Gastroesophageal sphincter (tissue), 4 donors: ENCODE results near the gene PIK3CD. TPM values are rescaled to one million over a fixed set of nuclear protein-coding genes. Genes with fewer than 3 reads are reported as not detected.

ENCODE experiments used
- ATAC-seq: fragments of 150-250 bp; one replicate; pipeline ENCODE4 v1.9.1; 2016; ENCODE audit warnings: mild to moderate bottlenecking, moderate library complexity
- H3K27ac ChIP-seq, 4 donors: fragments of 200-600 bp; sonication (generic) in 3 of 4; 1 replicate in 3 of 4; 2 replicates in 1 of 4; pipeline ENCODE4 v1.5.1; 2016 to 2019
- H3K27me3 ChIP-seq: fragments of 200-600 bp; sonication (generic); one replicate; pipeline ENCODE4 v1.5.1; 2019
- H3K36me3 ChIP-seq, 2 donors: fragments of 200-600 bp; sonication (generic); one replicate each; pipeline ENCODE4 v1.5.1; 2019; ENCODE audit warnings: control low read depth in 1 of 2
- H3K4me1 ChIP-seq, 3 donors: fragments of 200-600 bp; sonication (generic); 1 replicate in 2 of 3; 2 replicates in 1 of 3; pipeline ENCODE4 v1.5.1; 2016 to 2019; ENCODE audit warnings: control low read depth in 2 of 3
- H3K4me3 ChIP-seq, 2 donors: fragments of 200-600 bp; sonication (generic); one replicate each; pipeline ENCODE4 v1.5.1; 2019; ENCODE audit warnings: mild to moderate bottlenecking in 1 of 2, moderate library complexity in 1 of 2
- H3K9me3 ChIP-seq, 3 donors: fragments of 200-600 bp; sonication (generic); one replicate each; pipeline ENCODE4 v1.5.1; 2017 to 2019; ENCODE audit warnings: control low read depth in 2 of 3
- EP300 ChIP-seq: sonication (generic); formaldehyde crosslinking; IDR thresholded peaks from one replicate; pipeline ENCODE4 v1.6.1; 2017; ENCODE audit warnings: antibody characterized with exemption, mild to moderate bottlenecking
- POLR2A ChIP-seq, 2 donors: fragments of 450-650 bp; IDR thresholded peaks; one replicate each; pipeline ENCODE4 v1.6.1; 2017; ENCODE audit warnings: antibody characterized with exemption in 2 of 2, mild to moderate bottlenecking in 2 of 2, moderate library complexity in 1 of 2
- POLR2AphosphoS5 ChIP-seq: sonication (generic); formaldehyde crosslinking; IDR thresholded peaks from one replicate; pipeline ENCODE4 v1.6.1; 2017; ENCODE audit warnings: antibody characterized with exemption
- WGBS, 2 donors: methylation state at CpG; one replicate each; pipeline ENCODE4 v1.1.5; 2018; ENCODE audit warnings: low coverage in 1 of 2; 5-methylcytosine and 5-hydroxymethylcytosine counted together
- total RNA-seq, 4 donors: library from RNA; depleted of rRNA; stranded (reverse); fragments of >200 nt; gene quantifications; one replicate each; pipeline ENCODE4 v1.1.0, GENCODE V29; 2016
- TF ChIP-seq, protein P1 (sequence below), 4 experiments: fragments of 200-600 bp in 2 of 4; fragments of 450-650 bp in 2 of 4; sonication (generic) in 1 of 4; IDR thresholded peaks; one replicate each; pipeline ENCODE4 v1.5.1; 2017 to 2019; ENCODE audit warnings: antibody characterized with exemption in 4 of 4, mild to moderate bottlenecking in 2 of 4, moderate library complexity in 2 of 4

Gene PIK3CD
- total RNA-seq, 4 donors from 2014 or later: 8.2 to 18.2 (median 15.4) TPM

DNA sequence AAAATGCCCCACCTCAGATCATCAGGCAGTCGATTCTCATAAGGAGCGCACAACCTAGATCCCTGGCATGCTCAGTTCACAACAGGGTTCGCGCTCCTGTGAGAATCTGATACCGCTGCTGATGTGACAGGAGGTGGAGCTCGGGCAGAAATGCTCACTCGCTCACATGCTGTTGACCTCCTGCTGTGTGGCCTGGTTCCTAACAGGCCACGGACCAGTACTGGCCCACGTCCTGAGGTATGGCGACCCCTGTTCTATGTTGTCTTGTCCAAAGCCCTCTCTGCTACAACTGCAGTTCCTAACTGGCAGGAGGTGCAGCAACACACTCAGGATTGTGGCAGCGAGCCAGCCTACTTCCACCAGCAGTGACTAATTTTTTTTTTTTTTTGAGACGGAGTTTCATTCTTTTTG is 101.6 kb downstream of the PIK3CD start:
- Histone ChIP-seq H3K27ac (no peak overlapping the region), H3K27me3 (no peaks in the 10 kb centered on the region), H3K4me3 (no peak overlapping the region), H3K36me3 (peaks cover 0 to 67% of the 10 kb centered on the region in 2 donors), H3K4me1 (peaks cover 0 to 32% (median 0%) of the 10 kb centered on the region in 3 donors), H3K9me3 (no peaks in the 10 kb centered on the region)
- TF ChIP-seq, protein P1, sequence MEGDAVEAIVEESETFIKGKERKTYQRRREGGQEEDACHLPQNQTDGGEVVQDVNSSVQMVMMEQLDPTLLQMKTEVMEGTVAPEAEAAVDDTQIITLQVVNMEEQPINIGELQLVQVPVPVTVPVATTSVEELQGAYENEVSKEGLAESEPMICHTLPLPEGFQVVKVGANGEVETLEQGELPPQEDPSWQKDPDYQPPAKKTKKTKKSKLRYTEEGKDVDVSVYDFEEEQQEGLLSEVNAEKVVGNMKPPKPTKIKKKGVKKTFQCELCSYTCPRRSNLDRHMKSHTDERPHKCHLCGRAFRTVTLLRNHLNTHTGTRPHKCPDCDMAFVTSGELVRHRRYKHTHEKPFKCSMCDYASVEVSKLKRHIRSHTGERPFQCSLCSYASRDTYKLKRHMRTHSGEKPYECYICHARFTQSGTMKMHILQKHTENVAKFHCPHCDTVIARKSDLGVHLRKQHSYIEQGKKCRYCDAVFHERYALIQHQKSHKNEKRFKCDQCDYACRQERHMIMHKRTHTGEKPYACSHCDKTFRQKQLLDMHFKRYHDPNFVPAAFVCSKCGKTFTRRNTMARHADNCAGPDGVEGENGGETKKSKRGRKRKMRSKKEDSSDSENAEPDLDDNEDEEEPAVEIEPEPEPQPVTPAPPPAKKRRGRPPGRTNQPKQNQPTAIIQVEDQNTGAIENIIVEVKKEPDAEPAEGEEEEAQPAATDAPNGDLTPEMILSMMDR (IDR thresholded peaks at IDR 0.05): no peak
- TF ChIP-seq POLR2AphosphoS5: no peak
- no peak for TF ChIP-seq EP300
- no peak for TF ChIP-seq POLR2A (IDR thresholded peaks at IDR 0.05)
- 36 to 85% methylated on average over 4 to 6 of the region's 12 CpGs for WGBS, 2 donors
- ATAC-seq: no peak

DNA sequence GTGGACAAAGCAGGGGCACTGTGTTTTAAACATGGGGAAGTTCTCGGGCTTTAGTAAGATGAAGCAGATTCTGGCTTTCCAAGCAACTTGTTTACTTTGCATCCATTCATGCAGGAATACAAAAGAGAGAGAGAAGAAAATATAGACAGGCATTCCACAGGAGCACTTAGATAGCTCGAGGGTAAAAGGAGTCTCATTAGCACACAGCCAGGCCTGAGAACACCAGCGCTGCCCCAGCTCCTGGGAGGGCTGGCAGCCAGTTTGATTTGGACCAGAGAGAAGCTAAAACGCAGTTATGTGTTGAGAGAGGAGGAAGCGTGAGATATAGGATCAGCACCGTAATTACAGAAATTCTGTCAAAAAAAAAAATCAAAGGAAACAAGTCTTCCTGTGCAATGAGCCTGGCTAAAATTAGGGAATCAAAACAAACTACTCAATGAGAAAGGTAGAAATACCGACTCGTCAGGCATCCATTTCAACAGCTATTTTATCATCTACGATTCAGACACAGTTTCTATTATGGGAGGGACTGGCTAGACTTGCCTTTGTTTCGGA is 104.0 kb downstream of the PIK3CD start:
- H3K4me3 ChIP-seq: no peak overlapping the region
- WGBS, 2 donors: 27 to 31% methylated on average over 7 to 9 of the region's 10 CpGs
- no peak for ATAC-seq
- H3K9me3 ChIP-seq: no peaks in the 10 kb centered on the region
- no peak overlapping the region for H3K27ac ChIP-seq
- peaks cover 0 to 53% (median 0%) of the 10 kb centered on the region in 3 donors for H3K4me1 ChIP-seq
- TF ChIP-seq, protein P1 (IDR thresholded peaks at IDR 0.05): no peak
- TF ChIP-seq POLR2AphosphoS5 (no peak), POLR2A (IDR thresholded peaks at IDR 0.05) (no peak), EP300 (no peak)
- H3K27me3 ChIP-seq: no peaks in the 10 kb centered on the region
- peaks cover 0 to 43% of the 10 kb centered on the region in 2 donors for H3K36me3 ChIP-seq

DNA sequence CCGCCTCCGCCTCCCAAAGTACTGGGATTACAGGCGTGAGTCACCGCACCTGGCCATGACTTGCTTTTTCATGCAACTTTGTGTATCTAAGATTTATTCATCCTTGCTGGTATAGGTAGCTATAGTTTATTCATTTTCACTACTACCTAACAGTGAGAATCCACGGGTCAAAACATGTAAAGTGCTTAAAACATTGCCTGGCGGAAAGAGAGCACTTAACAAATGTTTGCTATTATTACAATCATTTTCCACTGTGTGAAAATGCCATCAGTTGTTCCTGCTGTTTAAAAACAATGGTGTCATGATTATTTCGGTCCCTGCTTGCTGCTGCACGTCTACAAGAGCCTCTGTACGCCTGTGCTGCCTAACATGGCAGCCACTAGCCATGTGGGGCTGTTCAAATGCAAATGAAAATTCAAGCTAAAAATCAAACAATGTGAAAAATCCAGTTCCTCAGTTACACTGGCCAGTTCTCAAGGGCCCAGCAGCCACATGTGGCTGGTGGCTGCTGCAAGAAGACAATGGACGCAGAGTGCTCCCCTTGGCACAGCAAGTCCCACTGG is 107.1 kb downstream of the PIK3CD start:
- ATAC-seq: no peak
- Histone ChIP-seq H3K4me3 (no peak overlapping the region), H3K4me1 (peaks cover 0 to 43% (median 0%) of the 10 kb centered on the region in 3 donors), H3K27me3 (no peaks in the 10 kb centered on the region), H3K27ac (no peak overlapping the region), H3K36me3 (peaks cover 0 to 30% of the 10 kb centered on the region in 2 donors), H3K9me3 (no peaks in the 10 kb centered on the region)
- WGBS, 2 donors: 79 to 90% methylated on average over 6 to 8 of the region's 10 CpGs
- TF ChIP-seq EP300: no peak
- no peak for TF ChIP-seq POLR2A (IDR thresholded peaks at IDR 0.05)
- no peak for TF ChIP-seq POLR2AphosphoS5
- TF ChIP-seq, protein P1 (IDR thresholded peaks at IDR 0.05): no peak

DNA sequence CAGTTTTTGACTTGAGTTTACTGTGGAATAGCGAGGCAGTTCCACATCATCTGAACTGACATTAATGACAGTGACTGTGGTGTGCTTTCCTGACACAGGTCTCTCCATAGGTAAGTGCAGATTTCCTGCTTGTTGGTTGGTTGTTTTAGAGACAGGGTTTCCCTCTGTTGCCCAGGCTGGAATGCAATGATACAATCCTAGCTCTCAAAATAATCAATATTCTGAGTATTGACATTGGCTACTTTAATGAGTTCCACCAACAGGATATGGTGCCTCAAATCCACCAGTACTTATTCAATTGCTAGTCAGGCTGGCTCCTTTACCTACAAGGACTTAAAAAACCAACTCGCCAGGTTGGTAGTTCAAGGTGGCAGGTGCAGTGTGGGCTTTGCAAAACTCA is 108.4 kb downstream of the PIK3CD start:
- Histone ChIP-seq H3K4me1 (peaks cover 0 to 40% (median 0%) of the 10 kb centered on the region in 3 donors), H3K36me3 (peaks cover 0 to 17% of the 10 kb centered on the region in 2 donors), H3K27me3 (no peaks in the 10 kb centered on the region), H3K4me3 (no peak overlapping the region), H3K27ac (no peak overlapping the region), H3K9me3 (no peaks in the 10 kb centered on the region)
- ATAC-seq: no peak
- WGBS, 2 donors: 89 to 100% methylated on average over 1 to 2 of the region's 2 CpGs
- TF ChIP-seq EP300 (no peak), POLR2A (IDR thresholded peaks at IDR 0.05) (no peak), POLR2AphosphoS5 (no peak)
- TF ChIP-seq, protein P1 (IDR thresholded peaks at IDR 0.05): no peak

DNA sequence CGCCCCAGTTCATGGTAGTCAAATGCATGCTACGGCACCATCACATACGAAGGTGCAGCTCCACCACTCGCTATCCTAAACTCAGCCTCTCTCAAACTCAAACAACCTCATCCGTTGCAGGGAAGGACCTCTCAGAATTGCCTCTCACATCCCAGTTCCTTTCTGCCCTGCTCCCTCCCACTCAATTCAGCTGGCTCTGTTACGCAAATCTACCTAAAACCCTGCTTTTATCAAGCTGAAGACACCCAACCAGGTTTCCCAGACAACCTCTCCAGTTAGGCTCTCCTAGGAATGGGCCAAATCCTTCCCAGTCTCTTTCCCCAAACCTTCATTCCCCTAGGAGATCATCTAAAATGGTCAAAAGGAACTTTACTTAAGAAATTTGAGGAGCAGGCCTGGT is 109.3 kb downstream of the PIK3CD start:
- WGBS, 2 donors: 98 to 100% methylated on average over 1 to 6 of the region's 6 CpGs
- H3K4me3 ChIP-seq: no peak overlapping the region
- H3K9me3 ChIP-seq: no peaks in the 10 kb centered on the region
- H3K27me3 ChIP-seq: no peaks in the 10 kb centered on the region
- H3K36me3 ChIP-seq: peaks cover 0 to 16% of the 10 kb centered on the region in 2 donors
- ATAC-seq: no peak
- no peak overlapping the region for H3K27ac ChIP-seq
- TF ChIP-seq POLR2AphosphoS5 (no peak), POLR2A (IDR thresholded peaks at IDR 0.05) (no peak), EP300 (no peak)
- TF ChIP-seq, protein P1 (IDR thresholded peaks at IDR 0.05): no peak
- peaks cover 0 to 32% (median 0%) of the 10 kb centered on the region in 3 donors for H3K4me1 ChIP-seq
